H9 (cell line): Measurements from ENCODE around the gene TRMT61B. TPM values are rescaled to one million over a fixed set of nuclear protein-coding genes. Genes with fewer than 3 reads are reported as not detected.

Experiments
- DNase-seq: peaks from one replicate; pipeline ENCODE4 v3.0.0-alpha.2; 2017
- H2AFZ ChIP-seq: one replicate; pipeline ENCODE4 v1.6.1; 2013; ENCODE audit warnings: mild to moderate bottlenecking, low read length, control low read depth, moderate library complexity
- H2AK5ac ChIP-seq: 2 replicates; pipeline ENCODE4 v1.6.1; 2013; ENCODE audit warnings: low read length, control low read depth, mixed read lengths; ENCODE audit not compliant: insufficient read length
- H2BK120ac ChIP-seq: one replicate; pipeline ENCODE4 v1.6.1; 2013; ENCODE audit warnings: low read depth, mild to moderate bottlenecking, low read length, control low read depth, inconsistent platforms; ENCODE audit not compliant: poor library complexity, severe bottlenecking
- H2BK12ac ChIP-seq: 2 replicates; pipeline ENCODE4 v1.6.1; 2013; ENCODE audit warnings: low read length, control low read depth, mixed read lengths, low read depth; ENCODE audit not compliant: insufficient read length
- H2BK15ac ChIP-seq: 2 replicates; pipeline ENCODE4 v1.6.1; 2013; ENCODE audit warnings: low read depth, low read length, control low read depth
- H2BK20ac ChIP-seq: one replicate; pipeline ENCODE4 v1.6.1; 2013; ENCODE audit warnings: low read depth, mild to moderate bottlenecking, low read length, control low read depth, inconsistent platforms; ENCODE audit not compliant: poor library complexity, severe bottlenecking
- H2BK5ac ChIP-seq: 2 replicates; pipeline ENCODE4 v1.6.1; 2013; ENCODE audit warnings: low read length, control low read depth, mixed read lengths; ENCODE audit not compliant: insufficient read length
- H3K14ac ChIP-seq: 2 replicates; pipeline ENCODE4 v1.6.1; 2013; ENCODE audit warnings: low read length, control low read depth; ENCODE audit not compliant: insufficient read depth
- H3K18ac ChIP-seq: 2 replicates; pipeline ENCODE4 v1.6.1; 2013; ENCODE audit warnings: low read depth, mild to moderate bottlenecking, mixed read lengths, low read length, control low read depth; ENCODE audit not compliant: insufficient read length
- H3K23ac ChIP-seq: 2 replicates; pipeline ENCODE4 v1.6.1; 2013; ENCODE audit warnings: low read length, control low read depth, mixed read lengths, low read depth; ENCODE audit not compliant: insufficient read length
- H3K23me2 ChIP-seq: 2 replicates; pipeline ENCODE4 v1.6.1; 2013; ENCODE audit warnings: low read depth, mild to moderate bottlenecking, mixed read lengths, low read length, control low read depth; ENCODE audit not compliant: insufficient read length, poor library complexity, severe bottlenecking
- H3K27ac ChIP-seq: 2 replicates; pipeline ENCODE4 v1.5.1; 2013; ENCODE audit warnings: low read length, control low read depth, mixed read lengths, low read depth; ENCODE audit not compliant: insufficient read length
- H3K27me3 ChIP-seq: 2 replicates; pipeline ENCODE4 v1.6.1; 2013; ENCODE audit warnings: low read length, control low read depth, inconsistent platforms; ENCODE audit not compliant: insufficient read depth
- H3K4ac ChIP-seq: 2 replicates; pipeline ENCODE4 v1.6.1; 2013; ENCODE audit warnings: low read depth, mild to moderate bottlenecking, control low read depth, inconsistent platforms, low read length, moderate library complexity
- H3K4me1 ChIP-seq: 2 replicates; pipeline ENCODE4 v1.6.1; 2013; ENCODE audit warnings: low read length, control low read depth, inconsistent platforms; ENCODE audit not compliant: insufficient read depth
- H3K4me2 ChIP-seq: 2 replicates; pipeline ENCODE4 v1.6.1; 2013; ENCODE audit warnings: low read length, control low read depth, mixed read lengths; ENCODE audit not compliant: insufficient read length, insufficient read depth
- H3K56ac ChIP-seq: 2 replicates; pipeline ENCODE4 v1.6.1; 2013; ENCODE audit warnings: low read depth, mild to moderate bottlenecking, mixed read lengths, low read length, control low read depth; ENCODE audit not compliant: insufficient read length
- H3K79me1 ChIP-seq: 2 replicates; pipeline ENCODE4 v1.6.1; 2013; ENCODE audit warnings: low read depth, mild to moderate bottlenecking, moderate library complexity, low read length, control low read depth, inconsistent platforms; ENCODE audit not compliant: insufficient read depth, poor library complexity, severe bottlenecking
- H3K79me2 ChIP-seq: 2 replicates; pipeline ENCODE4 v1.6.1; 2013; ENCODE audit warnings: low read length, control low read depth, inconsistent platforms; ENCODE audit not compliant: insufficient read depth
- H3K9ac ChIP-seq: 2 replicates; pipeline ENCODE4 v1.6.1; 2013; ENCODE audit warnings: low read length, control low read depth, mixed read lengths; ENCODE audit not compliant: insufficient read length; ENCODE audit errors: extremely low read depth
- H3K9me3 ChIP-seq: one replicate; pipeline ENCODE4 v1.6.1; 2013; ENCODE audit warnings: low read depth, low read length, inconsistent platforms; ENCODE audit not compliant: control insufficient read depth
- H3T11ph ChIP-seq: one replicate; pipeline ENCODE4 v1.6.1; 2013; ENCODE audit warnings: mild to moderate bottlenecking, low read length, control low read depth, inconsistent platforms
- H4K20me1 ChIP-seq: one replicate; pipeline ENCODE4 v1.6.1; 2013; ENCODE audit not compliant: control insufficient read depth, insufficient read length, insufficient read depth
- H4K5ac ChIP-seq: 2 replicates; pipeline ENCODE4 v1.6.1; 2013; ENCODE audit warnings: low read depth, mild to moderate bottlenecking, mixed read lengths, low read length, control low read depth; ENCODE audit not compliant: insufficient read length
- H4K8ac ChIP-seq: replicated peaks from 2 replicates; pipeline ENCODE4 v1.6.1; 2013; ENCODE audit warnings: low read length, control low read depth, mixed read lengths, low read depth; ENCODE audit not compliant: insufficient read length
- H4K91ac ChIP-seq: 2 replicates; pipeline ENCODE4 v1.6.1; 2013; ENCODE audit warnings: low read depth, mild to moderate bottlenecking, moderate library complexity, mixed read lengths, low read length, control low read depth; ENCODE audit not compliant: insufficient read length
- H3K27ac Mint-ChIP-seq, 3 experiments: 2 replicates in 2 of 3; 3 replicates in 1 of 3; pipeline ENCODE4 v1.8.0; 2020 to 2021; ENCODE audit warnings: mixed read lengths in 3 of 3, mild to moderate bottlenecking in 1 of 3, moderate library complexity in 1 of 3
- H3K27me3 Mint-ChIP-seq: 2 replicates; pipeline ENCODE4 v1.8.0; 2021; ENCODE audit warnings: low read depth, mild to moderate bottlenecking, moderate library complexity, mixed read lengths
- H3K36me3 Mint-ChIP-seq, 3 experiments: 2 replicates in 2 of 3; 3 replicates in 1 of 3; pipeline ENCODE4 v1.8.0; 2020 to 2021; ENCODE audit warnings: low read depth in 3 of 3, mixed read lengths in 3 of 3; ENCODE audit not compliant: insufficient read depth in 1 of 3
- H3K4me1 Mint-ChIP-seq, 2 experiments: 2 replicates each; pipeline ENCODE4 v1.8.0; 2020; ENCODE audit warnings: mixed read lengths in 2 of 2
- H3K4me3 Mint-ChIP-seq, 2 experiments: 2 replicates in 1 of 2; 3 replicates in 1 of 2; pipeline ENCODE4 v1.8.0; 2020 to 2021; ENCODE audit warnings: mild to moderate bottlenecking in 2 of 2, mixed read lengths in 2 of 2, moderate library complexity in 1 of 2
- H3K9me3 Mint-ChIP-seq, 2 experiments: 2 replicates in 1 of 2; 3 replicates in 1 of 2; pipeline ENCODE4 v1.8.0; 2020; ENCODE audit warnings: mild to moderate bottlenecking in 2 of 2, mixed read lengths in 2 of 2, moderate library complexity in 1 of 2
- CTCF ChIP-seq: fragments of 200-600 bp; sonication (generic); conservative IDR thresholded peaks from 3 replicates; pipeline ENCODE4 v1.8.0; 2021; ENCODE audit warnings: antibody characterized with exemption, mild to moderate bottlenecking
- WGBS: extraction: QIAGEN DNeasy Blood & Tissue Kit; methylation state at CpG from one replicate; pipeline ENCODE4 v1.1.7; 2013; ENCODE audit warnings: missing lambda C conversion rate, low lambda C conversion rate, mixed read lengths; ENCODE audit not compliant: insufficient read length; ENCODE audit errors: extremely low coverage; 5-methylcytosine and 5-hydroxymethylcytosine counted together
- total RNA-seq: library from RNA; stranded (reverse); gene quantifications from 2 replicates; pipeline ENCODE4 v1.2.1, GENCODE V29; 2021

The TRMT61B gene
- total RNA-seq, 1 experiment from 2014 or later, result 20.7 TPM

DNA sequence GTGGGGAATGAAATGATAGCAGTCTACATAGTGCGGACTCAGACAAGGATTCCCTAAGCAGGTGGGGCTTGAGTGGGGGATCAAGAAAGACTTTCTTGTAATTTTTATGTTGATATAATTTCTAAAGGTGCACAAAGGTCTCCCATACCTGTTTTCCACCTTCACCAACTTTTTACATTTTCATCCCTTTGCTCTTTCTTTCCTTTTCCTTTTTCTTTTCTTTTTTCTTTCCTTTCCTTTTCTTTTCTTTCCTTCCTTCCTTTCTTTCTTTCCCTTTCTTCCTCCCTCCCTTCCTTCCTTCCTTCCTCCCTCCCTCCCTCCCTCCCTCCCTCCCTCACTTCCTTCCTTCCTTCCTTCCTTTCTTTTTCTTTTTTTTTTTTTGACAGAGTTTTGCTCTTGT, 10.1 kb upstream of the TRMT61B start:
- Histone ChIP-seq H2BK12ac (no peak overlapping the region), H3K14ac (no peak overlapping the region), H4K20me1 (no peaks in the 10 kb centered on the region), H2AFZ (no peak overlapping the region), H3T11ph (no peak overlapping the region), H3K79me1 (no peaks in the 10 kb centered on the region), H2AK5ac (no peak overlapping the region), H3K18ac (no peak overlapping the region), H3K79me2 (no peaks in the 10 kb centered on the region), H3K27ac (no peak overlapping the region), H3K23ac (no peak overlapping the region), H3K4me2 (no peak overlapping the region), H2BK120ac (no peak overlapping the region), H4K8ac (no peak overlapping the region), H4K91ac (no peak overlapping the region), H3K9me3 (no peaks in the 10 kb centered on the region), H2BK15ac (no peak overlapping the region), H2BK20ac (no peak overlapping the region), H3K27me3 (no peaks in the 10 kb centered on the region), H3K9ac (no peak overlapping the region), H2BK5ac (no peak overlapping the region), H3K56ac (no peak overlapping the region), H3K4me1 (no peaks in the 10 kb centered on the region), H4K5ac (no peak overlapping the region), H3K4ac (no peak overlapping the region), H3K23me2 (no peaks in the 10 kb centered on the region)
- WGBS, result no CpG with 5 or more reads among the region's 1 CpG
- H3K27ac Mint-ChIP-seq, result no peak overlapping the region
- H3K4me3 Mint-ChIP-seq, result no peak overlapping the region
- H3K4me1 Mint-ChIP-seq, result no peaks in the 10 kb centered on the region
- TF ChIP-seq CTCF, result no peak
- no peaks in the 10 kb centered on the region for H3K9me3 Mint-ChIP-seq
- peaks cover 30% of the 10 kb centered on the region for H3K27me3 Mint-ChIP-seq
- H3K36me3 Mint-ChIP-seq, result no peaks in the 10 kb centered on the region
- DNase-seq, result no peak
